Measurements from ENCODE around the gene RNF7. TPM values are rescaled to one million over a fixed set of nuclear protein-coding genes. Genes with fewer than 3 reads are reported as not detected.
"Not testable (repeated sequence)": the region's sequence is repeated elsewhere in the genome, so short reads cannot be mapped to it uniquely, and the experiment has no call there.

RNF7 gene
- total RNA-seq, result 109 and 110 TPM in 2 replicates
- long read RNA-seq, transcript RNF7-201 (3 exons, 2,763 nt), result major isoform, 82 of 111 reads
- long read RNA-seq, transcript RNF7-202 (3 exons, 805 nt), result minor isoform, 11 of 111 reads
- long read RNA-seq, transcript RNF7-205 (2 exons, 782 nt), result minor isoform, 5 of 111 reads
- long read RNA-seq, partial matches to known transcripts, result 5 of 111 reads
- long read RNA-seq, other reads (novel, unspliced or antisense), result 1 of 111 reads

GRCh38 chr3:141738022-141738890 lies at the start of gene RNF7:
Gene RNF7 (plus strand): TSS chr3:141738298. CDS start chr3:141738342, 44 bp downstream.
- DNase-seq (ENCODE audit: low spot score, unreplicated experiment), result peak; percentile 94
- H3K27me3 Mint-ChIP-seq, result no peaks in the 10 kb centered on the region
- peak; percentile 91 for TF ChIP-seq CTCF (IDR thresholded peaks at IDR 0.05; ENCODE audit: unreplicated experiment)
- no peaks in the 10 kb centered on the region for H3K9me3 Mint-ChIP-seq (ENCODE audit: low read depth)
- H3K36me3 Mint-ChIP-seq (ENCODE audit: insufficient read depth), result peaks cover 2% of the 10 kb centered on the region
- peak within 1 kb of the TSS; percentile 98 for H3K27ac Mint-ChIP-seq
- peaks cover 23% of the 10 kb centered on the region for H3K4me1 Mint-ChIP-seq (ENCODE audit: low read depth)
- H3K4me3 Mint-ChIP-seq (ENCODE audit: low read depth), result peak within 1 kb of the TSS; percentile 81

- TF ChIP-seq CTCF (IDR thresholded peaks at IDR 0.05; ENCODE audit: unreplicated experiment), result no peak
- Mint-ChIP-seq H3K4me1 (ENCODE audit: low read depth) (no peaks in the 10 kb centered on the region), H3K36me3 (ENCODE audit: insufficient read depth) (no peaks in the 10 kb centered on the region), H3K9me3 (ENCODE audit: low read depth) (no peaks in the 10 kb centered on the region), H3K27ac (no peak overlapping the region), H3K4me3 (ENCODE audit: low read depth) (no peak overlapping the region), H3K27me3 (no peaks in the 10 kb centered on the region)
- DNase-seq (ENCODE audit: low spot score, unreplicated experiment), result no peak
These were observed 47.5 kb upstream of the RNF7 start for GRCh38 chr3:141690431-141691072.

- DNase-seq (ENCODE audit: low spot score, unreplicated experiment); H3K9me3 Mint-ChIP-seq (ENCODE audit: low read depth); H3K4me3 Mint-ChIP-seq (ENCODE audit: low read depth); H3K27me3 Mint-ChIP-seq; H3K27ac Mint-ChIP-seq; H3K4me1 Mint-ChIP-seq (ENCODE audit: low read depth); H3K36me3 Mint-ChIP-seq (ENCODE audit: insufficient read depth): not testable (repeated sequence)
These were observed 46.6 kb upstream of the RNF7 start for GRCh38 chr3:141691471-141691870.

GRCh38 chr3:141692973-141693372 lies 45.1 kb upstream of the RNF7 start:
- not testable (repeated sequence) for H3K27me3 Mint-ChIP-seq; H3K36me3 Mint-ChIP-seq (ENCODE audit: insufficient read depth); H3K4me3 Mint-ChIP-seq (ENCODE audit: low read depth); H3K4me1 Mint-ChIP-seq (ENCODE audit: low read depth); H3K9me3 Mint-ChIP-seq (ENCODE audit: low read depth); DNase-seq (ENCODE audit: low spot score, unreplicated experiment); H3K27ac Mint-ChIP-seq

GRCh38 chr3:141699324-141699723 lies 38.8 kb upstream of the RNF7 start:
- DNase-seq (ENCODE audit: low spot score, unreplicated experiment), result no peak
- Mint-ChIP-seq H3K27me3 (no peaks in the 10 kb centered on the region), H3K9me3 (ENCODE audit: low read depth) (peaks cover 11% of the 10 kb centered on the region), H3K4me1 (ENCODE audit: low read depth) (no peaks in the 10 kb centered on the region), H3K36me3 (ENCODE audit: insufficient read depth) (peaks cover 3% of the 10 kb centered on the region), H3K4me3 (ENCODE audit: low read depth) (no peak overlapping the region), H3K27ac (no peak overlapping the region)
- no peak for TF ChIP-seq CTCF (IDR thresholded peaks at IDR 0.05; ENCODE audit: unreplicated experiment)

- peaks cover 3% of the 10 kb centered on the region for H3K36me3 Mint-ChIP-seq (ENCODE audit: insufficient read depth)
- no peaks in the 10 kb centered on the region for H3K4me1 Mint-ChIP-seq (ENCODE audit: low read depth)
- peaks cover 14% of the 10 kb centered on the region for H3K9me3 Mint-ChIP-seq (ENCODE audit: low read depth)
- no peak for DNase-seq (ENCODE audit: low spot score, unreplicated experiment)
- no peaks in the 10 kb centered on the region for H3K27me3 Mint-ChIP-seq
- H3K4me3 Mint-ChIP-seq (ENCODE audit: low read depth), result no peak overlapping the region
- no peak for TF ChIP-seq CTCF (IDR thresholded peaks at IDR 0.05; ENCODE audit: unreplicated experiment)
- H3K27ac Mint-ChIP-seq, result no peak overlapping the region
These were observed 38.2 kb upstream of the RNF7 start for GRCh38 chr3:141699897-141700296.

GRCh38 chr3:141703367-141703766 lies 34.7 kb upstream of the RNF7 start:
- H3K27me3 Mint-ChIP-seq; H3K36me3 Mint-ChIP-seq (ENCODE audit: insufficient read depth); DNase-seq (ENCODE audit: low spot score, unreplicated experiment); H3K4me1 Mint-ChIP-seq (ENCODE audit: low read depth); H3K4me3 Mint-ChIP-seq (ENCODE audit: low read depth); H3K27ac Mint-ChIP-seq: not testable (repeated sequence)
- peaks cover 14% of the 10 kb centered on the region for H3K9me3 Mint-ChIP-seq (ENCODE audit: low read depth)

Data from progenitor cell of endocrine pancreas (in vitro differentiated cells).